Mesothelial cell of epicardium (in vitro differentiated cells): ENCODE measurements around the gene FOXD2. TPM values are rescaled to one million over a fixed set of nuclear protein-coding genes. Genes with fewer than 3 reads are reported as not detected.

Experiments used
- DNase-seq, 2 experiments: peaks; one replicate each; pipeline ENCODE4 v3.0.0; 2021; ENCODE audit warnings: low spot score in 2 of 2; ENCODE audit not compliant: unreplicated experiment in 2 of 2
- H3K27ac Mint-ChIP-seq: 2 replicates; pipeline ENCODE4 v1.8.0; 2021; ENCODE audit warnings: mixed read lengths
- H3K27me3 Mint-ChIP-seq: 2 replicates; pipeline ENCODE4 v1.8.0; 2021; ENCODE audit warnings: low read depth, mixed read lengths
- H3K36me3 Mint-ChIP-seq: 2 replicates; pipeline ENCODE4 v1.8.0; 2021; ENCODE audit warnings: mixed read lengths
- H3K4me1 Mint-ChIP-seq: 2 replicates; pipeline ENCODE4 v1.8.0; 2021; ENCODE audit warnings: mixed read lengths
- H3K4me3 Mint-ChIP-seq: 2 replicates; pipeline ENCODE4 v1.8.0; 2021; ENCODE audit warnings: mild to moderate bottlenecking, moderate library complexity, mixed read lengths
- H3K9me3 Mint-ChIP-seq: 2 replicates; pipeline ENCODE4 v1.8.0; 2021; ENCODE audit warnings: mixed read lengths
- total RNA-seq: library from RNA; stranded (reverse); gene quantifications from 3 replicates; pipeline ENCODE4 v1.2.1, GENCODE V29; 2021
- TF ChIP-seq, protein P1 (sequence below): fragments of 200-600 bp; sonication (generic); IDR thresholded peaks from one replicate; pipeline ENCODE4 v1.5.0; 2021; ENCODE audit warnings: antibody characterized with exemption; ENCODE audit not compliant: unreplicated experiment

Gene FOXD2
- total RNA-seq, 1 donor from 2014 or later, result 0.98 TPM

DNA sequence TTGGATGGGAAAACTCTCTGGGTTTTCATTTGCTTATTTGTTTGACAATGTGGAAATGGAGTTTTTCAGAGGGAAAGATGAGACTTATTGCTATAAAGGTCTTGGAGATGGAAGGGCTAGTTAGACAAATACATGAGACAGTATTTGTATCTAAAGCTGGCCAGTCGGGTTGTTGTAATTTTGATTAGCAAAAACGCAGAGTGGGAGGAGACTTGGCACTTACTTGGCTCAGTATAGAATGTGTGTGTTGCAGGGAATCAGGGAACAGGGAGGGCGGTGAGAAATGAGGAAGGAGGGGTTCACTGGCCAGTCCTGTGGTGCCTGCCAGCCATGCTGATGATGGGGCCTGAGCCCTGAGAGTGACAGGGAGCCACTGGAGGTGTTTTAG is 27.8 kb upstream of the FOXD2 start:
- H3K4me3 Mint-ChIP-seq, result no peak overlapping the region

DNA sequence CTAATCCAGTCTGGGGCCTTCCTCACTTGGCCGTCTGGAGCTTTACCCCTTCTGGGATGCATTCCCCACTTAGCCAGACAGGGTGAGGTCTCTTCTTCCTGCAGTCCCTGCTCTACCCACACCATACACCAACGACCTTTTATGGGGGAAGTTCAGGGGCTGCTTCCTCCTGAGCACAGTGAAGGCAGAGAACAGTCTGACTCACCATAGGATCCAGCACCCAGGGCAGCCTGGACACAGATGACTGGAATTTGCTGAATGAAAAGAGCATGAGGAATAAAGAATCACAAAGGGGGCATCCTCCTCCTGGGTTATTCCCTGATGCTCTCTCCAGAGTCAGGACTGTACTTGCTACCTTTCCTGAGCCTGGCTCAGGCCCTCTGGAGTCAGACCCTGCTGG is 26.4 kb upstream of the FOXD2 start:
- peaks cover 42% of the 10 kb centered on the region for H3K27me3 Mint-ChIP-seq
- no peak overlapping the region for H3K27ac Mint-ChIP-seq
- peaks cover 36% of the 10 kb centered on the region for H3K4me1 Mint-ChIP-seq
- H3K9me3 Mint-ChIP-seq, result no peaks in the 10 kb centered on the region
- H3K4me3 Mint-ChIP-seq, result no peak overlapping the region
- TF ChIP-seq, protein P1, sequence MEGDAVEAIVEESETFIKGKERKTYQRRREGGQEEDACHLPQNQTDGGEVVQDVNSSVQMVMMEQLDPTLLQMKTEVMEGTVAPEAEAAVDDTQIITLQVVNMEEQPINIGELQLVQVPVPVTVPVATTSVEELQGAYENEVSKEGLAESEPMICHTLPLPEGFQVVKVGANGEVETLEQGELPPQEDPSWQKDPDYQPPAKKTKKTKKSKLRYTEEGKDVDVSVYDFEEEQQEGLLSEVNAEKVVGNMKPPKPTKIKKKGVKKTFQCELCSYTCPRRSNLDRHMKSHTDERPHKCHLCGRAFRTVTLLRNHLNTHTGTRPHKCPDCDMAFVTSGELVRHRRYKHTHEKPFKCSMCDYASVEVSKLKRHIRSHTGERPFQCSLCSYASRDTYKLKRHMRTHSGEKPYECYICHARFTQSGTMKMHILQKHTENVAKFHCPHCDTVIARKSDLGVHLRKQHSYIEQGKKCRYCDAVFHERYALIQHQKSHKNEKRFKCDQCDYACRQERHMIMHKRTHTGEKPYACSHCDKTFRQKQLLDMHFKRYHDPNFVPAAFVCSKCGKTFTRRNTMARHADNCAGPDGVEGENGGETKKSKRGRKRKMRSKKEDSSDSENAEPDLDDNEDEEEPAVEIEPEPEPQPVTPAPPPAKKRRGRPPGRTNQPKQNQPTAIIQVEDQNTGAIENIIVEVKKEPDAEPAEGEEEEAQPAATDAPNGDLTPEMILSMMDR, result no peak
- no peaks in the 10 kb centered on the region for H3K36me3 Mint-ChIP-seq
- DNase-seq, result no peak

More for the DNA sequence above, 27.8 kb upstream of the FOXD2 start:
- Mint-ChIP-seq H3K36me3 (no peaks in the 10 kb centered on the region), H3K9me3 (no peaks in the 10 kb centered on the region), H3K4me1 (peaks cover 39% of the 10 kb centered on the region), H3K27me3 (peaks cover 31% of the 10 kb centered on the region), H3K27ac (peak overlapping the region; percentile 70)
- no peak for DNase-seq
- TF ChIP-seq, protein P1, result no peak

DNA sequence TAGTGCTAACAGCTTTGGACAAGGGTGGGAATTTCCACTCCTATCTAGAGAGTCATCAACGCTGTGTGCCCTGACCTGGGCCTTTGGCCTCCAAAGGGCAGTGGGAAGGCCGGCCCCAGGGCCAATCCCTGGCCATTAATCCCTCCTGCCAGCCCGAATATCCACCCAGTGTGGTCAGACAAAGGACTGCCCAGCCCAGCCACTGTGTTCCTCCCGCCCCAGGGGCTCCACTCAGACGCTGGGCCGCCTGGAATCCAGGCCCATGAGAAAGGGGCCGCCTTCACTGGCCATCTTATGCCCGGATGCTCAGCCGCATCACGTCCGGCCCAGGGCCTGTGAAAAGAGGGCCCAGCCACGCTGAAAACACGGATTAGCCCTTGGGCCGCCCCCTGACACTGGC is 25.4 kb upstream of the FOXD2 start:
- Mint-ChIP-seq H3K4me1 (peaks cover 37% of the 10 kb centered on the region), H3K36me3 (no peaks in the 10 kb centered on the region), H3K27ac (no peak overlapping the region), H3K4me3 (no peak overlapping the region), H3K9me3 (no peaks in the 10 kb centered on the region), H3K27me3 (peaks cover 47% of the 10 kb centered on the region)
- DNase-seq, result no peak
- TF ChIP-seq, protein P1, result no peak

DNA sequence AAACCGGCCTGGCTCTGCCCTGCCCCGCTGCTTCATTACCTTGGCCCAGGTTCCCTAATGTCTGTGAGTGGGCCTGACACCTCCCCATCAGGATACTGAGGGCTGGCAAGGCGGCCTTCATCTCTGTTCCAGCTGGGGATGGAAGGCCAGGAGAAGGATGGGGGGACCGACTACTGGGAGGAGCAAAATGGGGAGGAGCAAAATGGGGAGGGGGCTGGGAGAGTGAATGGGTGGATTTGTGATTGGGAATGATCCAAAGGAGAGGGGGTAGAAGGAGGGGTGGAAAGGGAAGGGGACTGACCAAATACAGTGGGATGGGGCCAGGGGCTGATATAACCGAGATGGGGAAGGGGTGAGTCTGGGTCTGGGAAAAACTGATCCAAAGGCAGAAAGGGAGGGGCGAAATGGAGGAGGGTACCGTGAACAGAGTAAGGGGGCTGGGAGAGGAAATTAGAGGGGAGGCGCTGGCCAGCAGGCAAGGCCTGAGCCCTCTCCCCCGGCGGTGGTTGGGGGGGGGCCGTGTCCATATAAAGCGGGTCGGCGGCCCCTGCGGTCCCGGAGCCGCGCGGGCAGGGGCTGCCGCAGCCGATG is 22.0 kb upstream of the FOXD2 start, which contains the start of gene FOXE3:
Gene FOXE3 (plus strand): TSS at position 558 of the 591 bp plus-strand sequence. CDS start 31 bp downstream, at position 589.
- TF ChIP-seq, protein P1, result no peak
- Mint-ChIP-seq H3K27ac (no peak within 1 kb of the TSS), H3K4me3 (peak within 1 kb of the TSS; percentile 58), H3K36me3 (no peaks in the 10 kb centered on the region), H3K9me3 (no peaks in the 10 kb centered on the region), H3K4me1 (peaks cover 7% of the 10 kb centered on the region), H3K27me3 (peaks cover 74% of the 10 kb centered on the region)
- DNase-seq, result no peak

DNA sequence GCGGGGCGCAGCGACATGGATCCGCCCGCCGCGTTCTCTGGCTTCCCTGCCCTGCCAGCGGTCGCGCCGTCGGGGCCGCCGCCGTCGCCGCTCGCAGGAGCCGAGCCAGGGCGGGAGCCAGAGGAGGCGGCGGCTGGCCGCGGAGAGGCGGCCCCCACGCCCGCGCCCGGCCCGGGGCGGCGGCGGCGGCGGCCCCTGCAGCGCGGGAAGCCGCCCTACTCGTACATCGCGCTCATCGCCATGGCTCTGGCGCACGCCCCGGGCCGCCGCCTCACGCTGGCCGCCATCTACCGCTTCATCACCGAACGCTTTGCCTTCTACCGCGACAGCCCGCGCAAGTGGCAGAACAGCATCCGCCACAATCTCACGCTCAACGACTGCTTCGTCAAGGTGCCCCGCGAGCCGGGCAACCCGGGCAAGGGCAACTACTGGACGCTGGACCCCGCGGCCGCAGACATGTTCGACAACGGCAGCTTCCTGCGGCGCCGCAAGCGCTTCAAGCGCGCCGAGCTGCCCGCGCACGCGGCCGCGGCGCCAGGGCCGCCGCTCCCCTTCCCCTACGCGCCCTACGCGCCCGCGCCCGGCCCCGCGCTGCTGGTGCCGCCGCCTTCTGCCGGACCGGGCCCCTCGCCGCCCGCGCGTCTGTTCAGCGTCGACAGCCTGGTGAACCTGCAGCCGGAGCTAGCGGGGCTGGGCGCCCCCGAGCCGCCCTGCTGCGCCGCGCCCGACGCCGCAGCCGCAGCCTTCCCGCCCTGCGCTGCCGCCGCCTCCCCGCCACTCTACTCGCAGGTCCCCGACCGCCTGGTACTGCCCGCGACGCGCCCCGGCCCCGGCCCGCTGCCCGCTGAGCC is 21.3 kb upstream of the FOXD2 start:
- Mint-ChIP-seq H3K27me3 (peaks cover 78% of the 10 kb centered on the region), H3K36me3 (no peaks in the 10 kb centered on the region), H3K27ac (no peak overlapping the region), H3K4me3 (peak overlapping the region; percentile 58), H3K4me1 (peaks cover 6% of the 10 kb centered on the region), H3K9me3 (no peaks in the 10 kb centered on the region)
- TF ChIP-seq, protein P1, result no peak
- no peak for DNase-seq
